Ecto neural progenitor cell (in vitro differentiated cells): Measurements from ENCODE around the gene PNKP.
A peak's percentile ranks its signal among the peaks of the same experiment; 100 is the strongest.

Experiments
- DNase-seq: peaks from one replicate; pipeline ENCODE4 v3.0.0-alpha.2; 2018; ENCODE audit warnings: low spot score

Gene PNKP

GRCh38 chr19:49866933-49867782 lies at the start of gene PNKP:
Gene PNKP (minus strand): TSS chr19:49867576. CDS start chr19:49867204, 372 bp downstream.
- peak; percentile 93 for DNase-seq

GRCh38 chr19:49915271-49915670 lies 47.9 kb upstream of the PNKP start:
- DNase-seq = no peak

GRCh38 chr19:49913720-49914119 lies 46.3 kb upstream of the PNKP start:
- DNase-seq = no peak

GRCh38 chr19:49912965-49913685 lies 45.7 kb upstream of the PNKP start:
- no peak for DNase-seq

- DNase-seq = no peak
These were observed 44.2 kb upstream of the PNKP start for GRCh38 chr19:49911381-49912145.

DNA sequence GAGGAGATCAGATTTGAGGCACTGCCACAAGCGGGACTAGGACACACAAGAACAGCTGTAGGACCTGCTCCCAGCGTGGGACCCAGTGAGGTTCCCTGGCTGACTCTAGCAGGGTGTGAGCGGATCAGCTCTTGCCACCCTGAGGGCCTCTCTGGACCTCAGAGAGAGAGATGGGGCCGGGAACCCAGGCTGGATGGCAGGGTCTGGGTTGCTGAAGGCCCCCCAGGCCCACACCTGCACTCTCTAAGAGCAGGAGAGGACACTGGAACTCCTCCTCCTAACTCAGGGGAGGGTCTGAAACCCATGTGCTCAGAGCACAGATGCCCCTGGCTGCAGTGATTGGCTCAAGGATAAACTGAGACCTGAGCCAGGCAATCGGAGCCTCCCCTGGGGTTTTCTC lies 42.8 kb upstream of the PNKP start:
- no peak for DNase-seq

- no peak for DNase-seq
These were observed 41.4 kb upstream of the PNKP start for GRCh38 chr19:49908480-49909420.

- DNase-seq = no peak
These were observed 40.5 kb upstream of the PNKP start for GRCh38 chr19:49907745-49908446.

DNA sequence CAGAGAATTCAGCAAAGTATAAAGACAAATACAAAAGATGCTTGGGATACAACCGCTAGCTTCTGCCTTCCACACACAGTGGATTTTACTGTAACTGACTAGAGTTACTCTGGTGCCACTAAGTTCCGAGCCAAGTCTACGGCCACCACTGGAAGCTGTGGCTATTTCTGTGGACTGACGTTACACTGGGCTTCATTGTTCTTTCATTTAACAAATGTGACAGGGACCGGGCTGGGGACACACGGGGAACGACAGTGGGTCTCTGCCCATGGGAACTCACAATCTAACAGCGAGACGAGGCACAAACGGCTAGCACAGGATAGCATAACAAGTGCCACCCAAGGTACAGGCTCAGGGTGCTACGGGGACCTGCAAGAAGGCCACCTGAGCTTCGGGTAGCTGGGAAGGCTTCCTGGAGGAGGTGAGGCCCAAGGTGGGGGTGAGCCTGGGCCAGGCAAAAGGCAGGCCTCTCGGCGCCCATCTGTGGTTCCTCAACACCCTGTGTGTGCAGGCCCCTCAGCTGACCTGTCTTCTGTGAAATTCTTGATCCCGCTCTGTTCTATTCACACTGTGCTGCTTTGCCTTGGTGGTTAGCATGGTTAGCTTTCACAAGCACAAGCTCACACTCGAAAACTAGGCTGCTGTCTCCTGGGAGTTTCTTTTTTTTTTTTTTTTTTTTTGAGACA lies 39.6 kb upstream of the PNKP start:
- no peak for DNase-seq

- DNase-seq = no peak
These were observed 36.8 kb upstream of the PNKP start for GRCh38 chr19:49904136-49904535.

- DNase-seq = no peak
These were observed 29.7 kb upstream of the PNKP start, which contains the start of gene IL4I1 for GRCh38 chr19:49896863-49897621. Gene IL4I1 (minus strand): TSS chr19:49896887. CDS start chr19:49896160, 727 bp downstream.

DNA sequence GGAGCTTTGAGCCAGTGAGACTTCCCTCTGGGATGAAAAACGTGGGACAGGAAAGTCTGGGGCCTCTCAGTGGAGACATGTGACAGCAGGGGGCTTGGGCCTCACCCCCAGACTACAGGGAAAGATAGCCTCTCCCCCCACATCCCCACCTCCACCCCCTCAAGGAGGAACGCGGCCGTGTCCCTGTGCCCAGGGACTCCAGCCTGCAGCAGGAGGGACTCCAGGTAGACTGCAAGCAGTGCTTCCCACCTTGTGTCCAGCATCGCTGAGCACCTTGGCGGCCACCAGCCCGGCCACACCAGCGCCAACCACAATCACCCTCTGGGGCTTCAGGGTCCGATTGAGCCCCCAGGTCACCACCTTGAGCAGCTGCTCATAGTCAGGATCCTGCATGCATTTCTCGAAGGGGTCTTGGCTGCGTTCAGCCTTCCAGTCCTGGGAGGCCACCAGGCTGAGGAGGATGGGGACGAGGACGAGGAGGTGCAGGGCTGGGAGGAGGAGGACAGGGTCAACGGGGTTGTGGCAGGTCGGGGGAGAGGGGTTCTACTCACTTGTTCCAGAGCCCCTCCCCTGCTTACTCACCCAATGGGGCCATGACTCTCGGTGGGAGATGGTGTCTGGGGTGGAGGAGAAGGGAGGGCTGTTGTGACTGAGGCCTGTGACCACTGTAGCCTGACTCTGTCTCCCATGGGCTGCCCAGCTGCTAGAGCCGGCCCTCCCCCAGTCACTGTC lies 28.4 kb upstream of the PNKP start:
- no peak for DNase-seq

DNA sequence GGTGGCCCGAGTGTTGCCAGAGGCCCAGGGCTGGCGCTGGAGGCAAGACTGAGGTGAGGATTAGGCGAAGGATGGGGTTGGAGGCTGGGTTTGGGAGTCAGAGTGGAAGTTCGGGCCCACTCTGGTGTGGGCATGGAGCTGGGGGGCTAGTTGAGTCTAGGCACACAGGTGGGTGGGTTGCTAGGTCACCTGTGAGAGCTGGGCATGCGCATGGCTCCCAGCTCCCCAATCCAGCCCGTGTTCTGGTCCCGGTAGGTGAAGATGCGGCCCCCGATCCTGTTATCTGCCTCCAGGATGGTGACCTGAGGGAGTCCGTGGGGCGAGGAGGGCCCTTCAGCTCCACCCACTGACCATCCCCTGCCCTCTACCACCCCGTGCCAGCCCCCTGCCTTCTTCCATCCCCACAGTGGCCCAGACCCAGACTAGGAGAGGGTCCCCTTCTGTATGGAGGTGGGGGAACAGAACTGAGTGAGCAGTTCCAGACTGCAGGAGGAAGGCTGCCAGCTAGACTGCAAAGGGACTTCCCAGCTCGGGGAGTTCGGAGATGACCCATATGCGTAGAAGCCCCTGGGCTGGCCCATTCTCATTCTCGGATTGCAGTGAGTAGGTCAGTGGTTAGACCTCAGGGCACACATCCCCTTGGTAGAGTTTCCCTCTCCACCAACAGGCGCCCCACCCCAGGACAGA lies 27.6 kb upstream of the PNKP start:
- no peak for DNase-seq

- no peak for DNase-seq
These were observed 26.8 kb upstream of the PNKP start for GRCh38 chr19:49894011-49894664.

DNA sequence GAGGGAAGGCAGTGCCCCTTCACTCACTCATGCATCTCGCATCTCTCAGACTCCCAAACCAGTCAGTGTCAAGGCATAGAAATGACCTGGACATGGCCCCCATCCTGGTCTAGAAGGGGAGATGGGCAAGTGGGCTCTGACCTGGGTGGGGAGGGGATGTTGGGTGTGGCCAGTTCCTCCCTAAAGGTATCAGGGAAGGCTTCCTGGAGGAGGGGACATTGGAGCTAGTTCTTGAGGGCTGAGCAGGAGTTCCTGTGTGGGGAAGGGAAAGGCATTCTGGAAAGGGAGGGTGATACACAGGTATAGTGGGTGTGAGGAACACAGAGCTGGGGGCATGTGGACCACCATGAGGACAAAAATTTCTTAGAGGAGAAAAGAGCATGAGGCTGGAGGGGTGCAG lies 25.3 kb upstream of the PNKP start:
- no peak for DNase-seq

GRCh38 chr19:49891393-49891792 lies 24.0 kb upstream of the PNKP start:
- DNase-seq = no peak
